ENCODE data around the gene MAP3K12. TPM values are rescaled to one million over a fixed set of nuclear protein-coding genes. Genes with fewer than 3 reads are reported as not detected.
A peak's percentile ranks its signal among the peaks of the same experiment; 100 is the strongest.
"Not testable (repeated sequence)": the region's sequence is repeated elsewhere in the genome, so short reads cannot be mapped to it uniquely, and the experiment has no call there.

Gene MAP3K12
- total and polyA plus RNA-seq, 2 donors = 8.3 to 16.3 TPM

GRCh38 chr12:53441040-53441833 is 58.0 kb downstream of the MAP3K12 start, which contains the start of gene PRR13:
TSS of gene PRR13 (plus strand) at chr12:53441734. CDS start at chr12:53442715, 981 bp downstream.
- peak; percentile 91 to 99 (median 96) for DNase-seq (ENCODE audit: low read depth in 6 of 9, low spot score in 9 of 9)

DNA sequence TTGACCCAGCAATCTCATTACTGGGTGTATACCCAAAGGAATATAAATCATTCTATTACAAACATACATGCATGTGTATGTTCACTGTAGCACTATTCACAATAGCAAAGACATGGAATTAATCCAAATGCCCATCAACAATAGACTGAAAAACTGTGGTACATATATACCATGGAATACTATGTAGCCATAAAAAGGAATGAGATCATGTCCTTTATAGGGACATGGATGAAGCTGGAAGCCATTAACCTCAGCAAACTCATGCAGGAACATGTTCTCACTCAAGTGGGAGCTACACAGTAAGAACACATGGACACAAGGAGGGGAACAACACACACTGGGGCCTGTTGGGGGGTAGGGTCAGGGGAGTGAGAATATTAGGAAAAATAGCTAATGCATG is 59.7 kb downstream of the MAP3K12 start:
- peaks cover 14 to 24% of the 10 kb centered on the region in 2 donors for H3K4me1 ChIP-seq (ENCODE audit: control insufficient read depth in 2 of 2, insufficient read depth in 2 of 2, low read length in 2 of 2)
- H3K9me3 ChIP-seq (ENCODE audit: control insufficient read depth in 2 of 2, insufficient read depth in 1 of 2, low read length in 1 of 2); H3K4me3 ChIP-seq (ENCODE audit: low read length in 2 of 2); DNase-seq (ENCODE audit: low read depth in 6 of 9, low spot score in 9 of 9); H3K36me3 ChIP-seq (ENCODE audit: control insufficient read depth in 2 of 2, insufficient read depth in 2 of 2, low read length in 1 of 2); H3K27ac ChIP-seq (ENCODE audit: low read depth in 1 of 2, low read length in 1 of 2); H3K27me3 ChIP-seq (ENCODE audit: control insufficient read depth in 2 of 2, insufficient read depth in 1 of 2, low read length in 1 of 2): not testable (repeated sequence)

More at GRCh38 chr12:53441040-53441833, 58.0 kb downstream of the MAP3K12 start, which contains the start of gene PRR13:
- Histone ChIP-seq H3K9me3 (ENCODE audit: control insufficient read depth in 2 of 2, insufficient read depth in 1 of 2, low read length in 1 of 2) (peaks cover 0 to 6% of the 10 kb centered on the region in 2 donors), H3K4me3 (ENCODE audit: low read length in 2 of 2) (peak within 1 kb of the TSS; percentile 94 to 99), H3K27ac (ENCODE audit: low read depth in 1 of 2, low read length in 1 of 2) (peak within 1 kb of the TSS; percentile 95), H3K36me3 (ENCODE audit: control insufficient read depth in 2 of 2, insufficient read depth in 2 of 2, low read length in 1 of 2) (peaks cover 18 to 21% of the 10 kb centered on the region in 2 donors), H3K27me3 (ENCODE audit: control insufficient read depth in 2 of 2, insufficient read depth in 1 of 2, low read length in 1 of 2) (no peaks in the 10 kb centered on the region), H3K4me1 (ENCODE audit: control insufficient read depth in 2 of 2, insufficient read depth in 2 of 2, low read length in 2 of 2) (peaks cover 14 to 24% of the 10 kb centered on the region in 2 donors)
- WGBS = 2% methylated on average over 31 of the region's 31 CpGs

DNA sequence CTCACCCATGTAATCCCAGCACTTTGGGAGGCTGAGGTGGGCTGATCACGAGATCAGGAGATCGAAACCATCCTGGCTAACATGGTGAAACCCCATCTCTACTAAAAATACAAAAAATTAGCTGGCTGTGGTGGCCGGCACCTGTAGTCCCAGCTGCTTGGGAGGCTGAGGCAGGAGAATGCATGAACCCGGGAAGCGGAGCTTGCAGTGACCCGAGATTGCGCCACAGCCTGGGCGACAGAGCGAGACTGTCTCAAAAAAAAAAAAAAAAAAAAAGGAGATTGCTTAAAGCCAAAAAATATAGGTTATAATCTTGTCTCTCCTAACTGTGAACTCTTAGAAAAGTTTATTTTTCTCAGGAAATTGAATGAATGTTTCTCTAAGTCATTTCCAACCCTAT is 63.9 kb downstream of the MAP3K12 start:
- DNase-seq (ENCODE audit: low read depth in 6 of 9, low spot score in 9 of 9); H3K4me3 ChIP-seq (ENCODE audit: low read length in 2 of 2); H3K9me3 ChIP-seq (ENCODE audit: control insufficient read depth in 2 of 2, insufficient read depth in 1 of 2, low read length in 1 of 2); H3K27ac ChIP-seq (ENCODE audit: low read depth in 1 of 2, low read length in 1 of 2); H3K4me1 ChIP-seq (ENCODE audit: control insufficient read depth in 2 of 2, insufficient read depth in 2 of 2, low read length in 2 of 2); H3K36me3 ChIP-seq (ENCODE audit: control insufficient read depth in 2 of 2, insufficient read depth in 2 of 2, low read length in 1 of 2); H3K27me3 ChIP-seq (ENCODE audit: control insufficient read depth in 2 of 2, insufficient read depth in 1 of 2, low read length in 1 of 2): not testable (repeated sequence)
- 96% methylated on average over 9 of the region's 9 CpGs for WGBS

DNA sequence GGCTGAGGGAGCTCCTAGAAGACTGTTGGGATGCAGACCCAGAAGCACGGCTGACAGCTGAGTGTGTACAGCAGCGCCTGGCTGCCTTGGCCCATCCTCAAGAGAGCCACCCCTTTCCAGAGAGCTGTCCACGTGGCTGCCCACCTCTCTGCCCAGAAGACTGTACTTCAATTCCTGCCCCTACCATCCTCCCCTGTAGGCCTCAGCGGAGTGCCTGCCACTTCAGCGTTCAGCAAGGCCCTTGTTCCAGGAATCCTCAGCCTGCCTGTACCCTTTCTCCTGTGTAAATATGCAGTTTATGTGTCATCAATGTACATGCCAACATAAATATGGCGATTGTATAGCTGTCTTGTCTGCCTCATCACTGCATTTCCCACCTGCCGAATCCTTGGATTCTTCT is 68.1 kb downstream of the MAP3K12 start:
- H3K4me1 ChIP-seq (ENCODE audit: control insufficient read depth in 2 of 2, insufficient read depth in 2 of 2, low read length in 2 of 2) = no peaks in the 10 kb centered on the region
- no peaks in the 10 kb centered on the region for H3K9me3 ChIP-seq (ENCODE audit: control insufficient read depth in 2 of 2, insufficient read depth in 1 of 2, low read length in 1 of 2)
- H3K27me3 ChIP-seq (ENCODE audit: control insufficient read depth in 2 of 2, insufficient read depth in 1 of 2, low read length in 1 of 2) = no peaks in the 10 kb centered on the region
- DNase-seq (ENCODE audit: low read depth in 6 of 9, low spot score in 9 of 9) = no peak
- no peak overlapping the region for H3K27ac ChIP-seq (ENCODE audit: low read depth in 1 of 2, low read length in 1 of 2)
- no peak overlapping the region for H3K4me3 ChIP-seq (ENCODE audit: low read length in 2 of 2)
- 97% methylated on average over 7 of the region's 7 CpGs for WGBS
- no peaks in the 10 kb centered on the region for H3K36me3 ChIP-seq (ENCODE audit: control insufficient read depth in 2 of 2, insufficient read depth in 2 of 2, low read length in 1 of 2)

DNA sequence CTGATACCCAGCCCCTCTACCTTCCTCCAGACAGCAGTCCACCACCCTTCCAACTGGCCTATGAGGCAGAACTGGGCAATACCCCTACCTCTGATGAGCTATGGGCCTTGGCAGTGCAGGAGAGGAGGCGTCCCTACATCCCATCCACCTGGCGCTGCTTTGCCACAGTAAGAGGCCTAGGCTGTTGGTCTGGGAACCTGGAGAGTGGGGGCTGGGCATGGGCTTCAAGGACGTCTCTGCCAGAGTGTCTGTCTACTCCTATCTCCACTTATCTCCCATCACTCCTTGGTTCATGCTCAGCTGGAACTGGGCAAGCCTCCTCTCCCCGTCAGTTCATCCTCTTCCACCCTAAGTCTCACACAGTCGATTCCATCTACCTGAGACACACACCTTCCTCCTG is 69.1 kb downstream of the MAP3K12 start:
- Histone ChIP-seq H3K27me3 (ENCODE audit: control insufficient read depth in 2 of 2, insufficient read depth in 1 of 2, low read length in 1 of 2) (no peaks in the 10 kb centered on the region), H3K4me3 (ENCODE audit: low read length in 2 of 2) (no peak overlapping the region), H3K27ac (ENCODE audit: low read depth in 1 of 2, low read length in 1 of 2) (no peak overlapping the region), H3K4me1 (ENCODE audit: control insufficient read depth in 2 of 2, insufficient read depth in 2 of 2, low read length in 2 of 2) (no peaks in the 10 kb centered on the region), H3K9me3 (ENCODE audit: control insufficient read depth in 2 of 2, insufficient read depth in 1 of 2, low read length in 1 of 2) (no peaks in the 10 kb centered on the region), H3K36me3 (ENCODE audit: control insufficient read depth in 2 of 2, insufficient read depth in 2 of 2, low read length in 1 of 2) (no peaks in the 10 kb centered on the region)
- 91% methylated on average over 5 of the region's 5 CpGs for WGBS
- no peak for DNase-seq (ENCODE audit: low read depth in 6 of 9, low spot score in 9 of 9)

Other genes with a start within 250 kb of the MAP3K12 start
- gene ESPL1, start 231.2 kb downstream of the MAP3K12 start, total RNA-seq = 8.9 TPM
- 1.7 TPM for gene ESPL1, start 231.2 kb downstream of the MAP3K12 start, polyA plus RNA-seq
- 816 TPM for gene PFDN5, start 203.9 kb downstream of the MAP3K12 start, total RNA-seq
- gene PFDN5, start 203.9 kb downstream of the MAP3K12 start, polyA plus RNA-seq = 1,604 TPM
- 53.0 TPM for gene MYG1, start 199.8 kb downstream of the MAP3K12 start, total RNA-seq
- 57.9 TPM for gene MYG1, start 199.8 kb downstream of the MAP3K12 start, polyA plus RNA-seq
- 52.7 TPM for gene AAAS, start 177.8 kb downstream of the MAP3K12 start, total RNA-seq
- gene AAAS, start 177.8 kb downstream of the MAP3K12 start, polyA plus RNA-seq = 53.3 TPM
- not detected for gene SP7, start 163.1 kb downstream of the MAP3K12 start, total RNA-seq
- 0.02 TPM for gene SP7, start 163.1 kb downstream of the MAP3K12 start, polyA plus RNA-seq
- 37.4 TPM for gene SP1, start 119.3 kb downstream of the MAP3K12 start, total RNA-seq
- gene SP1, start 119.3 kb downstream of the MAP3K12 start, polyA plus RNA-seq = 17.6 TPM
- 0.05 TPM for gene AMHR2, start 75.6 kb downstream of the MAP3K12 start, total RNA-seq
- gene AMHR2, start 75.6 kb downstream of the MAP3K12 start, polyA plus RNA-seq = 0.14 TPM
- 65.8 TPM for gene PRR13, start 57.7 kb downstream of the MAP3K12 start, total RNA-seq
- 222 TPM for gene PRR13, start 57.7 kb downstream of the MAP3K12 start, polyA plus RNA-seq
- 263 TPM for gene PCBP2, start 47.4 kb downstream of the MAP3K12 start, total RNA-seq
- 606 TPM for gene PCBP2, start 47.4 kb downstream of the MAP3K12 start, polyA plus RNA-seq
- 38.8 TPM for gene TARBP2, start 1.8 kb upstream of the MAP3K12 start, total RNA-seq
- gene TARBP2, start 1.8 kb upstream of the MAP3K12 start, polyA plus RNA-seq = 41.2 TPM
- 0.38 TPM for gene NPFF, start 8.0 kb upstream of the MAP3K12 start, total RNA-seq
- 3.7 TPM for gene NPFF, start 8.0 kb upstream of the MAP3K12 start, polyA plus RNA-seq
- 6.0 TPM for gene ATF7, start 126.9 kb upstream of the MAP3K12 start, total RNA-seq
- 15.8 TPM for gene ATF7, start 126.9 kb upstream of the MAP3K12 start, polyA plus RNA-seq
- 272 TPM for gene ATP5MC2, start 176.6 kb upstream of the MAP3K12 start, total RNA-seq
- 335 TPM for gene ATP5MC2, start 176.6 kb upstream of the MAP3K12 start, polyA plus RNA-seq
- gene CALCOCO1, start 228.0 kb upstream of the MAP3K12 start, total RNA-seq = 55.3 TPM
- gene CALCOCO1, start 228.0 kb upstream of the MAP3K12 start, polyA plus RNA-seq = 92.9 TPM

Measured in thymus (tissue), 11 donors.